Neural progenitor cell (in vitro differentiated cells): Measurements from ENCODE around the gene STRIP1. TPM values are rescaled to one million over a fixed set of nuclear protein-coding genes. Genes with fewer than 3 reads are reported as not detected.

Experiments used
- DNase-seq: peaks from one replicate; pipeline ENCODE4 v3.0.0-alpha.2; 2016; ENCODE audit warnings: low spot score
- H2AFZ ChIP-seq: fragments of 200-600 bp; sonication (generic); replicated peaks from 2 replicates; pipeline ENCODE4 v1.6.1; 2016; ENCODE audit warnings: antibody characterized with exemption
- H3F3A ChIP-seq: fragments of 200-600 bp; sonication (generic); 2 replicates; pipeline ENCODE4 v1.6.1; 2016; ENCODE audit warnings: antibody characterized with exemption, low read depth
- H3K27ac ChIP-seq: fragments of 200-600 bp; sonication (generic); 2 replicates; pipeline ENCODE4 v1.5.1; 2016; ENCODE audit warnings: mild to moderate bottlenecking
- H3K27me3 ChIP-seq: fragments of 200-600 bp; sonication (generic); 2 replicates; pipeline ENCODE4 v1.6.1; 2016; ENCODE audit warnings: mild to moderate bottlenecking, moderate library complexity
- H3K36me3 ChIP-seq: fragments of 200-600 bp; sonication (generic); 2 replicates; pipeline ENCODE4 v1.5.1; 2016
- H3K4me1 ChIP-seq: fragments of 200-600 bp; sonication (generic); 2 replicates; pipeline ENCODE4 v1.6.1; 2016; ENCODE audit warnings: mixed run types
- H3K4me2 ChIP-seq: fragments of 200-600 bp; sonication (generic); 2 replicates; pipeline ENCODE4 v1.6.1; 2016
- H3K4me3 ChIP-seq: fragments of 200-600 bp; sonication (generic); 2 replicates; pipeline ENCODE4 v1.5.1; 2016
- H3K79me2 ChIP-seq: fragments of 200-600 bp; sonication (generic); 2 replicates; pipeline ENCODE4 v1.6.1; 2016; ENCODE audit warnings: low read depth
- H3K9ac ChIP-seq: fragments of 200-600 bp; sonication (generic); 2 replicates; pipeline ENCODE4 v1.6.1; 2016
- H3K9me3 ChIP-seq: fragments of 200-600 bp; sonication (generic); 2 replicates; pipeline ENCODE4 v1.5.1; 2016; ENCODE audit warnings: low read depth
- H4K20me1 ChIP-seq: fragments of 200-600 bp; sonication (generic); 2 replicates; pipeline ENCODE4 v1.6.1; 2016; ENCODE audit warnings: low read depth
- H3K27ac Mint-ChIP-seq: 3 replicates; pipeline ENCODE4 v1.8.0; 2021; ENCODE audit warnings: mixed read lengths
- H3K27me3 Mint-ChIP-seq: 2 replicates; pipeline ENCODE4 v1.8.0; 2022; ENCODE audit warnings: low read depth, mild to moderate bottlenecking, inconsistent platforms, moderate library complexity, mixed read lengths; ENCODE audit not compliant: insufficient read depth
- H3K36me3 Mint-ChIP-seq: 3 replicates; pipeline ENCODE4 v1.8.0; 2021; ENCODE audit warnings: mixed read lengths
- H3K4me1 Mint-ChIP-seq: 3 replicates; pipeline ENCODE4 v1.8.0; 2021; ENCODE audit warnings: mixed read lengths
- H3K4me3 Mint-ChIP-seq: 3 replicates; pipeline ENCODE4 v1.8.0; 2021; ENCODE audit warnings: mild to moderate bottlenecking, moderate library complexity, mixed read lengths
- H3K9me3 Mint-ChIP-seq: 3 replicates; pipeline ENCODE4 v1.8.0; 2020; ENCODE audit warnings: mixed read lengths
- EZH2 ChIP-seq: fragments of 200-600 bp; sonication (generic); IDR thresholded peaks from 2 replicates; pipeline ENCODE4 v1.6.1; 2017; ENCODE audit warnings: antibody characterized with exemption, mild to moderate bottlenecking, moderate library complexity
- EZH2phosphoT487 ChIP-seq: fragments of 200-600 bp; sonication (generic); IDR thresholded peaks from 2 replicates; pipeline ENCODE4 v1.6.1; 2017; ENCODE audit warnings: antibody characterized with exemption
- total RNA-seq: library from RNA; depleted of rRNA; stranded (reverse); fragments of >200 nt; gene quantifications from 2 replicates; pipeline ENCODE4 v1.2.3, GENCODE V29; 2015; ENCODE audit warnings: low replicate concordance
- TF ChIP-seq, protein P1 (sequence below): fragments of 200-600 bp; sonication (generic); IDR thresholded peaks from 2 replicates; pipeline ENCODE4 v1.5.1; 2017; ENCODE audit warnings: antibody characterized with exemption, mild to moderate bottlenecking

Gene STRIP1
- total RNA-seq, 1 donor from 2014 or later, result 55.0 TPM

DNA sequence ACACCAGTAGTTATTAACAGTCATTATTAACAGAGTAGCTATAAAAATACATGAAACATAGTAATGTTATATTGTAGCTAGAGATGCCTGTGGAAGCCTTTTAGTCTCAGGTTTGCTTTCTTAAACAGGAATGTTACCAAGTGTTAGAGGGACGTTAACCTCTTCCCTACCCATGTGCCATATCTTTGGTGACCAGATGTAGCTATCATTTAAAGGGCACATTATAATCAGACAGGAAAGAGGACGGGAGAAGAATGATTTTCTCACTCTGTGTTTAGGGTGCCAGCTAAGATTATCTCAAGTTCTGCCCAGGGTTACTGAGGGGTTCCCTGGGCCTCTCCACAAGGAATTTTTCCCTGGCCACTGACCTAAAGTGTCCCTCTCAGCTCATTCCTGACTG is 57.0 kb downstream of the STRIP1 start:
- no peaks in the 10 kb centered on the region for H3K36me3 ChIP-seq
- TF ChIP-seq EZH2, result no peak
- TF ChIP-seq EZH2phosphoT487, result no peak
- TF ChIP-seq, protein P1, sequence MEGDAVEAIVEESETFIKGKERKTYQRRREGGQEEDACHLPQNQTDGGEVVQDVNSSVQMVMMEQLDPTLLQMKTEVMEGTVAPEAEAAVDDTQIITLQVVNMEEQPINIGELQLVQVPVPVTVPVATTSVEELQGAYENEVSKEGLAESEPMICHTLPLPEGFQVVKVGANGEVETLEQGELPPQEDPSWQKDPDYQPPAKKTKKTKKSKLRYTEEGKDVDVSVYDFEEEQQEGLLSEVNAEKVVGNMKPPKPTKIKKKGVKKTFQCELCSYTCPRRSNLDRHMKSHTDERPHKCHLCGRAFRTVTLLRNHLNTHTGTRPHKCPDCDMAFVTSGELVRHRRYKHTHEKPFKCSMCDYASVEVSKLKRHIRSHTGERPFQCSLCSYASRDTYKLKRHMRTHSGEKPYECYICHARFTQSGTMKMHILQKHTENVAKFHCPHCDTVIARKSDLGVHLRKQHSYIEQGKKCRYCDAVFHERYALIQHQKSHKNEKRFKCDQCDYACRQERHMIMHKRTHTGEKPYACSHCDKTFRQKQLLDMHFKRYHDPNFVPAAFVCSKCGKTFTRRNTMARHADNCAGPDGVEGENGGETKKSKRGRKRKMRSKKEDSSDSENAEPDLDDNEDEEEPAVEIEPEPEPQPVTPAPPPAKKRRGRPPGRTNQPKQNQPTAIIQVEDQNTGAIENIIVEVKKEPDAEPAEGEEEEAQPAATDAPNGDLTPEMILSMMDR, result no peak
- no peak for DNase-seq
- peaks cover 18% of the 10 kb centered on the region for H3K4me1 Mint-ChIP-seq
- no peak overlapping the region for H3K27ac ChIP-seq
- H3K27ac Mint-ChIP-seq, result no peak overlapping the region
- H3K9me3 ChIP-seq, result no peaks in the 10 kb centered on the region
- peaks cover 29% of the 10 kb centered on the region for H3K27me3 Mint-ChIP-seq
- peaks cover 29% of the 10 kb centered on the region for H3K27me3 ChIP-seq
- no peaks in the 10 kb centered on the region for H3K9me3 Mint-ChIP-seq
- H3K36me3 Mint-ChIP-seq, result no peaks in the 10 kb centered on the region
- no peaks in the 10 kb centered on the region for H3K79me2 ChIP-seq
- no peak overlapping the region for H3K4me3 Mint-ChIP-seq
- no peak overlapping the region for H3K9ac ChIP-seq
- H3K4me3 ChIP-seq, result no peak overlapping the region
- H3K4me2 ChIP-seq, result no peak overlapping the region
- H2AFZ ChIP-seq, result no peak overlapping the region
- H3K4me1 ChIP-seq, result peaks cover 9% of the 10 kb centered on the region
- no peaks in the 10 kb centered on the region for H3F3A ChIP-seq
- no peaks in the 10 kb centered on the region for H4K20me1 ChIP-seq

DNA sequence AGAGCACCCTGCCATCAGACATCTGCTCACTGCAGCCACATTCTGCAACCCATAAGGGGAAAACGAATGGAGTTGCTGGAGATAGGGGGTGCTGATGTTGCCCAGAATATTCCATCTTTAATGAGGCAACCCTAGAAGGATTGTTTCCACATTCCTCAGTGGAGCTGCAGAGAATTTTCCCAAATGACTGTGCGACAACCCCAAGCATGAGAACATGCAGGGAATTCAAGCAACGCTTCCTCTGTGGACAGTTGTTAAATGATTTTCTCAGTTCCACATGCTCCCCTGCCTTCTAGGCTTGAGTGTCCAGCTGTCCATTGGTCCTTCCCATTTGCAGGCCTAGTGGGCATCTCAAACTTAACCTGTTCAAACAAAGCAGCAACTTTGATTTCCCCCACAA is 57.4 kb downstream of the STRIP1 start:
- no peak overlapping the region for H3K9ac ChIP-seq
- TF ChIP-seq EZH2phosphoT487, result no peak
- no peak for TF ChIP-seq EZH2
- TF ChIP-seq, protein P1, result no peak
- H3K27ac ChIP-seq, result no peak overlapping the region
- H4K20me1 ChIP-seq, result no peaks in the 10 kb centered on the region
- Mint-ChIP-seq H3K27me3 (peaks cover 27% of the 10 kb centered on the region), H3K9me3 (no peaks in the 10 kb centered on the region), H3K4me1 (peaks cover 16% of the 10 kb centered on the region), H3K36me3 (no peaks in the 10 kb centered on the region), H3K4me3 (no peak overlapping the region), H3K27ac (no peak overlapping the region)
- H2AFZ ChIP-seq, result no peak overlapping the region
- no peak overlapping the region for H3K4me3 ChIP-seq
- H3K9me3 ChIP-seq, result no peaks in the 10 kb centered on the region
- H3K4me1 ChIP-seq, result peaks cover 9% of the 10 kb centered on the region
- DNase-seq, result no peak
- no peaks in the 10 kb centered on the region for H3K36me3 ChIP-seq
- no peaks in the 10 kb centered on the region for H3F3A ChIP-seq
- H3K4me2 ChIP-seq, result no peak overlapping the region
- H3K79me2 ChIP-seq, result no peaks in the 10 kb centered on the region
- H3K27me3 ChIP-seq, result peaks cover 25% of the 10 kb centered on the region

DNA sequence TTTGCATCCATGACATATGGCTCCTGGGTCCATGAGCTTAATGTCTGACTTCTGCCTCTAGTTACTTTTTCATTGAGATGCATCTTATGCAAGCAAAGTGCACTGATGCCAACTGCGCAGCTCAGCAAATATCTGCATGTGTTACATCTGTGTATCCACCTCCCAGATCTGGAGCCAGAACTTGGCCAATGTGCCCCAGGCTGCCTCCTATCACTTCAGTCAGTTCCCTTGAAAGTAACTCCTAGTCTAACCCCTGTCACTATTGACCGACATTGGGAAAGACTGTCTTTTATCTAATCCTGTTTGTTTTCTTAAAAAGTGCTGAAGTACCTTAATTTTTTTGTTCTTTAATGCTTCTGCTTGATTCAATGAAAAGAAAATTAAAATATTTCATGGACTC is 58.6 kb downstream of the STRIP1 start:
- no peaks in the 10 kb centered on the region for H3F3A ChIP-seq
- no peak overlapping the region for H3K27ac Mint-ChIP-seq
- no peak overlapping the region for H2AFZ ChIP-seq
- peaks cover 9% of the 10 kb centered on the region for H3K4me1 ChIP-seq
- H3K4me3 Mint-ChIP-seq, result no peak overlapping the region
- H3K36me3 ChIP-seq, result no peaks in the 10 kb centered on the region
- H3K27ac ChIP-seq, result no peak overlapping the region
- no peak overlapping the region for H3K4me3 ChIP-seq
- no peaks in the 10 kb centered on the region for H3K9me3 ChIP-seq
- H3K9me3 Mint-ChIP-seq, result no peaks in the 10 kb centered on the region
- peaks cover 16% of the 10 kb centered on the region for H3K4me1 Mint-ChIP-seq
- no peaks in the 10 kb centered on the region for H3K79me2 ChIP-seq
- TF ChIP-seq, protein P1, result no peak
- no peak for TF ChIP-seq EZH2phosphoT487
- TF ChIP-seq EZH2, result no peak
- H3K27me3 ChIP-seq, result peaks cover 13% of the 10 kb centered on the region
- peaks cover 19% of the 10 kb centered on the region for H3K27me3 Mint-ChIP-seq
- no peak overlapping the region for H3K9ac ChIP-seq
- H3K36me3 Mint-ChIP-seq, result no peaks in the 10 kb centered on the region
- H3K4me2 ChIP-seq, result no peak overlapping the region
- no peak for DNase-seq
- no peaks in the 10 kb centered on the region for H4K20me1 ChIP-seq
